ENCODE results near the gene NEDD4L. TPM values are rescaled to one million over a fixed set of nuclear protein-coding genes. Genes with fewer than 3 reads are reported as not detected.

NEDD4L gene
- total and polyA plus RNA-seq, 8 donors = 45.0 to 113 (median 66.4) TPM

GRCh38 chr18:58118536-58118935 lies 74.5 kb downstream of the NEDD4L start:
- ATAC-seq = no peak
- TF ChIP-seq CTCF (IDR thresholded peaks at IDR 0.05) = no peak
- Histone ChIP-seq H3K4me3 (no peak overlapping the region), H3K27ac (peak overlapping the region in 2 of 4 donors; percentile 78 to 79), H3K36me3 (no peaks in the 10 kb centered on the region), H3K9me3 (no peaks in the 10 kb centered on the region), H3K27me3 (no peaks in the 10 kb centered on the region), H3K4me1 (peaks cover 8 to 41% (median 26%) of the 10 kb centered on the region in 3 donors)
- intact Hi-C loops (cut with DNase I) = loop anchor here in 1 of 3 donors (10.0 kb wide), 1 partner anchor 64 kb away; no protein-coding TSS in a partner anchor
- 81 to 92% methylated on average over 6 of the region's 6 CpGs for WGBS, 2 donors
- FAIRE-seq = no peak
- no peak for DNase-seq

GRCh38 chr18:58119819-58120218 lies 75.8 kb downstream of the NEDD4L start:
- Histone ChIP-seq H3K27ac (peak overlapping the region in 1 of 4 donors; percentile 78), H3K4me3 (no peak overlapping the region), H3K9me3 (no peaks in the 10 kb centered on the region), H3K36me3 (no peaks in the 10 kb centered on the region), H3K27me3 (no peaks in the 10 kb centered on the region), H3K4me1 (peaks cover 8 to 41% (median 26%) of the 10 kb centered on the region in 3 donors)
- intact Hi-C loops (cut with DNase I) = loop anchor here (5.0 to 10.0 kb wide), 6 partner anchors 65 to 245 kb away; partner anchors contain the start of gene NEDD4L (in 2 of the 3)
- no peak for ATAC-seq
- no peak for TF ChIP-seq CTCF (IDR thresholded peaks at IDR 0.05)
- WGBS, 2 donors = 85 to 86% methylated on average over 9 of the region's 9 CpGs
- no peak for DNase-seq
- FAIRE-seq = no peak

GRCh38 chr18:58124475-58124874 lies 80.4 kb downstream of the NEDD4L start:
- no peak for TF ChIP-seq CTCF (IDR thresholded peaks at IDR 0.05)
- no peak for DNase-seq
- H3K4me3 ChIP-seq = no peak overlapping the region
- no peak for ATAC-seq
- H3K27ac ChIP-seq = no peak overlapping the region
- intact Hi-C loops (cut with DNase I) = loop anchor here (5.0 to 10.0 kb wide), 5 partner anchors 80 to 250 kb away; partner anchors contain the start of gene NEDD4L (in 2 of the 3)
- FAIRE-seq = no peak
- H3K36me3 ChIP-seq = no peaks in the 10 kb centered on the region
- H3K4me1 ChIP-seq = peaks cover 13 to 27% (median 24%) of the 10 kb centered on the region in 3 donors
- H3K27me3 ChIP-seq = no peaks in the 10 kb centered on the region
- WGBS, 2 donors = 52 to 53% methylated on average over 3 of the region's 3 CpGs
- H3K9me3 ChIP-seq = no peaks in the 10 kb centered on the region

GRCh38 chr18:58125183-58125582 lies 81.2 kb downstream of the NEDD4L start:
- WGBS, 2 donors = 93 to 99% methylated on average over 3 of the region's 3 CpGs
- no peak for FAIRE-seq
- H3K4me3 ChIP-seq = no peak overlapping the region
- DNase-seq = no peak
- TF ChIP-seq CTCF (IDR thresholded peaks at IDR 0.05) = no peak
- H3K27ac ChIP-seq = no peak overlapping the region
- intact Hi-C loops (cut with DNase I) = loop anchor here (10.0 kb wide), 4 partner anchors 80 to 250 kb away; partner anchors contain the start of gene NEDD4L (in 1 of the 3)
- H3K36me3 ChIP-seq = no peaks in the 10 kb centered on the region
- ATAC-seq = no peak
- H3K9me3 ChIP-seq = no peaks in the 10 kb centered on the region
- H3K4me1 ChIP-seq = peaks cover 13 to 24% (median 23%) of the 10 kb centered on the region in 3 donors
- H3K27me3 ChIP-seq = no peaks in the 10 kb centered on the region

GRCh38 chr18:58125756-58126155 lies 81.7 kb downstream of the NEDD4L start:
- H3K36me3 ChIP-seq = no peaks in the 10 kb centered on the region
- DNase-seq = no peak
- no peak for TF ChIP-seq CTCF (IDR thresholded peaks at IDR 0.05)
- no peak overlapping the region for H3K27ac ChIP-seq
- H3K4me3 ChIP-seq = no peak overlapping the region
- no peak for FAIRE-seq
- H3K4me1 ChIP-seq = peaks cover 13 to 24% (median 23%) of the 10 kb centered on the region in 3 donors
- intact Hi-C loops (cut with DNase I) = loop anchor here (10.0 kb wide), 4 partner anchors 81 to 251 kb away; partner anchors contain the start of gene NEDD4L (in 1 of the 3)
- no peak for ATAC-seq
- H3K9me3 ChIP-seq = no peaks in the 10 kb centered on the region
- 53 to 59% methylated on average over 12 of the region's 12 CpGs for WGBS, 2 donors
- no peaks in the 10 kb centered on the region for H3K27me3 ChIP-seq

All from pancreas (tissue), 10 donors.